Measurements from ENCODE around the gene SPTLC1. TPM values are rescaled to one million over a fixed set of nuclear protein-coding genes. Genes with fewer than 3 reads are reported as not detected.

SPTLC1 gene
- total and polyA plus RNA-seq, 2 of the 13 experiments (the other 11 are each of a cell fraction or from before 2014, with no cell fraction given): 56.2 to 72.5 TPM

- intact Hi-C loops (cut with micrococcal nuclease; ENCODE audit: unreplicated experiment) (loop anchor here (1.0 kb wide), 1 partner anchor 315 kb away; no protein-coding TSS in a partner anchor), in situ Hi-C loops (cut with HindIII; ENCODE audit: extremely low pct_ligation_motif_present, low pct_unique_long_range_greater_than_20kb) (loop anchor here (10.0 to 25.0 kb wide), 2 partner anchors 105 to 297 kb away; no protein-coding TSS in a partner anchor)
- H2AFZ ChIP-seq (ENCODE audit: low read length): peak overlapping the region; percentile 24
- ChIA-PET CTCF (ENCODE audit: low intra/inter-chr PET ratio, low total read pairs) (interaction anchor here (0.6 kb wide), 1 partner anchor 315 kb away, joined by 5 read pairs; no protein-coding TSS in a partner anchor), POLR2A (interaction anchor here (0.7 to 1.4 kb wide), 5 partner anchors 57 to 185 kb away, joined by 3 to 4 read pairs (median 3); partner anchors contain the start of genes CENPP and NOL8)
- FAIRE-seq (peak; percentile 82), ATAC-seq (peak; percentile 53), DNase-seq (ENCODE audit: low spot score) (peak; percentile 67)
- peak overlapping the region; percentile 86 for H3K27ac ChIP-seq (ENCODE audit: extremely low read length, insufficient read depth, low read length)
- H3K27me3 ChIP-seq (ENCODE audit: control insufficient read depth in 1 of 2, insufficient read depth in 2 of 2, low read length in 2 of 2): peaks cover 0 to 22% of the 10 kb centered on the region in 2 experiments; a peak in 4 of 5 replicates
- BruUV-seq (replicated peaks): no TSS peak
- peak overlapping the region; percentile 92 for H3K4me2 ChIP-seq (ENCODE audit: low read depth, low read length)
- peak overlapping the region in 1 of 3 experiments; percentile 74; a peak in 2 of 6 replicates for H3K4me3 ChIP-seq (replicated peaks in 1 of 3; ENCODE audit: insufficient read depth in 1 of 3, low read depth in 2 of 3, low read length in 3 of 3)
- 32% methylated on average over 8 of the region's 16 CpGs for whole genome bisulfite sequencing (ENCODE audit: low lambda C conversion rate)
- no peaks in the 10 kb centered on the region for H3K79me2 ChIP-seq (ENCODE audit: insufficient read depth, low read length)
- no peaks in the 10 kb centered on the region for H4K20me1 ChIP-seq (ENCODE audit: insufficient read depth, low read length)
- peaks cover 48% of the 10 kb centered on the region for H3K4me1 ChIP-seq (ENCODE audit: insufficient read depth, low read length)
- H3K9me3 ChIP-seq (ENCODE audit: low read length): no peaks in the 10 kb centered on the region
- H3K9ac ChIP-seq (ENCODE audit: insufficient read depth, low read depth, low read length): no peak overlapping the region
- H3K36me3 ChIP-seq (replicated peaks in 1 of 2; ENCODE audit: control insufficient read depth in 1 of 2, insufficient read depth in 2 of 2, low read length in 2 of 2): no peaks in the 10 kb centered on the region
- no peak for TF ChIP-seq HIVEP1 (CRISPR knock-in tag; IDR thresholded peaks at IDR 0.05)
- TF ChIP-seq ZNF251 (CRISPR knock-in tag; IDR thresholded peaks at IDR 0.05): no peak
- 0 out of 2 replicates have a peak, but pooled peaks have one; percentile 39 for TF ChIP-seq DRAP1 (CRISPR knock-in tag; IDR thresholded peaks at IDR 0.05)
- peak; percentile 63; the same call in 1 of the 2 replicates for TF ChIP-seq ZBTB26 (CRISPR knock-in tag; IDR thresholded peaks at IDR 0.05; ENCODE audit: borderline replicate concordance)
- TF ChIP-seq TCF7 (IDR thresholded peaks at IDR 0.05; ENCODE audit: low read depth): no peak
- TF ChIP-seq ZNF430 (CRISPR knock-in tag; IDR thresholded peaks at IDR 0.05): peak; percentile 90
- no peak for TF ChIP-seq TEF (CRISPR knock-in tag; IDR thresholded peaks at IDR 0.05)
- TF ChIP-seq ZFP90 (CRISPR knock-in tag; IDR thresholded peaks at IDR 0.05; ENCODE audit: borderline replicate concordance): no peak
- TF ChIP-seq TRAFD1 (CRISPR knock-in tag; IDR thresholded peaks at IDR 0.05; ENCODE audit: borderline replicate concordance): no peak
- TF ChIP-seq RXRB (CRISPR knock-in tag; IDR thresholded peaks at IDR 0.05; ENCODE audit: borderline replicate concordance): peak; percentile 48; the same call in 1 of the 2 replicates
- TF ChIP-seq PCBP2 (optimal IDR thresholded peaks at IDR 0.05; ENCODE audit: low read depth, low read length, poor library complexity, severe bottlenecking): no peak
- TF ChIP-seq KLF6 (CRISPR knock-in tag; IDR thresholded peaks at IDR 0.05): 0 out of 2 replicates have a peak, but pooled peaks have one; percentile 56
- TF ChIP-seq ZNF7 (CRISPR knock-in tag; IDR thresholded peaks at IDR 0.05): no peak
- TF ChIP-seq ZNF816 (CRISPR knock-in tag; IDR thresholded peaks at IDR 0.05; ENCODE audit: borderline replicate concordance): no peak
- no peak for TF ChIP-seq ZNF710 (CRISPR knock-in tag; IDR thresholded peaks at IDR 0.05; ENCODE audit: borderline replicate concordance)
- no peak for TF ChIP-seq ZEB1 (IDR thresholded peaks at IDR 0.05; ENCODE audit: insufficient replicate concordance, low read depth)
- peak; percentile 61; the same call in 1 of the 2 replicates for TF ChIP-seq ZNF235 (CRISPR knock-in tag; IDR thresholded peaks at IDR 0.05; ENCODE audit: borderline replicate concordance)
These were observed 25.0 kb upstream of the SPTLC1 start for GRCh38 chr9:92140074-92140753.
